Measurements from ENCODE around the gene CIDEA. TPM values are rescaled to one million over a fixed set of nuclear protein-coding genes. Genes with fewer than 3 reads are reported as not detected.

The CIDEA gene
- total RNA-seq, 2 donors from 2014 or later, result not detected

GRCh38 chr18:12281861-12282260 is 27.7 kb downstream of the CIDEA start:
- no peak for DNase-seq
- peaks cover 29% of the 10 kb centered on the region for H3K4me1 Mint-ChIP-seq
- Histone ChIP-seq H3K27me3 (ENCODE audit: control insufficient read depth, insufficient read depth, low read length, poor library complexity, severe bottlenecking) (peaks cover 10% of the 10 kb centered on the region), H3K4me3 (ENCODE audit: low read length) (no peak overlapping the region), H3K9me3 (ENCODE audit: control insufficient read depth, low read length) (no peaks in the 10 kb centered on the region), H3K27ac (ENCODE audit: low read depth, low read length) (peak overlapping the region; percentile 22), H3K36me3 (ENCODE audit: control insufficient read depth, insufficient read depth, low read length) (no peaks in the 10 kb centered on the region), H3K4me1 (ENCODE audit: control insufficient read depth, insufficient read depth, low read length) (peaks cover 15% of the 10 kb centered on the region), H3K9ac (ENCODE audit: extremely low read depth, low read length, poor library complexity, severe bottlenecking) (no peak overlapping the region)
- H3K9me3 Mint-ChIP-seq, result no peaks in the 10 kb centered on the region
- H3K4me3 Mint-ChIP-seq, result no peak overlapping the region
- peaks cover 29% of the 10 kb centered on the region for H3K27me3 Mint-ChIP-seq (ENCODE audit: insufficient read depth)
- H3K36me3 Mint-ChIP-seq (ENCODE audit: low read depth), result no peaks in the 10 kb centered on the region
- H3K27ac Mint-ChIP-seq, result no peak overlapping the region
- TF ChIP-seq, protein P1, sequence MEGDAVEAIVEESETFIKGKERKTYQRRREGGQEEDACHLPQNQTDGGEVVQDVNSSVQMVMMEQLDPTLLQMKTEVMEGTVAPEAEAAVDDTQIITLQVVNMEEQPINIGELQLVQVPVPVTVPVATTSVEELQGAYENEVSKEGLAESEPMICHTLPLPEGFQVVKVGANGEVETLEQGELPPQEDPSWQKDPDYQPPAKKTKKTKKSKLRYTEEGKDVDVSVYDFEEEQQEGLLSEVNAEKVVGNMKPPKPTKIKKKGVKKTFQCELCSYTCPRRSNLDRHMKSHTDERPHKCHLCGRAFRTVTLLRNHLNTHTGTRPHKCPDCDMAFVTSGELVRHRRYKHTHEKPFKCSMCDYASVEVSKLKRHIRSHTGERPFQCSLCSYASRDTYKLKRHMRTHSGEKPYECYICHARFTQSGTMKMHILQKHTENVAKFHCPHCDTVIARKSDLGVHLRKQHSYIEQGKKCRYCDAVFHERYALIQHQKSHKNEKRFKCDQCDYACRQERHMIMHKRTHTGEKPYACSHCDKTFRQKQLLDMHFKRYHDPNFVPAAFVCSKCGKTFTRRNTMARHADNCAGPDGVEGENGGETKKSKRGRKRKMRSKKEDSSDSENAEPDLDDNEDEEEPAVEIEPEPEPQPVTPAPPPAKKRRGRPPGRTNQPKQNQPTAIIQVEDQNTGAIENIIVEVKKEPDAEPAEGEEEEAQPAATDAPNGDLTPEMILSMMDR (conservative IDR thresholded peaks at IDR 0.05), result no peak
- 70% methylated on average over 1 of the region's 1 CpG; no CpG with 5 or more reads in 1 of the 2 experiments for WGBS, 2 experiments (ENCODE audit: insufficient coverage in 1 of 2, insufficient read length in 1 of 2)

GRCh38 chr18:12282442-12283039 is 28.4 kb downstream of the CIDEA start:
- H3K4me3 ChIP-seq (ENCODE audit: low read length), result no peak overlapping the region

DNA sequence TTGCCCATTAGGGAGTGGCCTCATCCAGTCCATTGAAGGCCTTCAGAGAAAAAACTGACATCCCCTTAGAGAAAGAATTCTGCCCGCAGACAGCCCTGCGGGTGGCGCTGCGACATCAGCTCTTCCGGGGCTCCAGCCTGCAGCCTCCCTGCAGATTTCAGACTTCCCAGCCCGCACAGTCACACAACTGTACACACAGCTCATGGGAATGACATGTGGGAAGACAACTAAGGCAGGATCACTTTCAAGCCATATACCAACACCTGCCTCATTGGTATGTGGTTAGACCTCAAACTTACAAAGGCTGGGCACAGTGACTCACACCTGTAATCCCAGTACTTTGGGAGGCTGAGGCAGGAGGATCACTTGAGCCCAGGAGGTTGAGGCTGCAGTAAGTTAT is 29.1 kb downstream of the CIDEA start:
- Histone ChIP-seq H3K4me1 (ENCODE audit: control insufficient read depth, insufficient read depth, low read length) (peaks cover 14% of the 10 kb centered on the region), H3K9me3 (ENCODE audit: control insufficient read depth, low read length) (no peaks in the 10 kb centered on the region), H3K36me3 (ENCODE audit: control insufficient read depth, insufficient read depth, low read length) (no peaks in the 10 kb centered on the region), H3K27me3 (ENCODE audit: control insufficient read depth, insufficient read depth, low read length, poor library complexity, severe bottlenecking) (peaks cover 24% of the 10 kb centered on the region), H3K4me3 (ENCODE audit: low read length) (no peak overlapping the region), H3K27ac (ENCODE audit: low read depth, low read length) (no peak overlapping the region), H3K9ac (ENCODE audit: extremely low read depth, low read length, poor library complexity, severe bottlenecking) (no peak overlapping the region)
- Mint-ChIP-seq H3K27me3 (ENCODE audit: insufficient read depth) (peaks cover 42% of the 10 kb centered on the region), H3K27ac (no peak overlapping the region), H3K4me3 (no peak overlapping the region), H3K36me3 (ENCODE audit: low read depth) (no peaks in the 10 kb centered on the region), H3K9me3 (no peaks in the 10 kb centered on the region), H3K4me1 (peaks cover 33% of the 10 kb centered on the region)
- TF ChIP-seq, protein P1 (conservative IDR thresholded peaks at IDR 0.05), result peak; percentile 74
- 77% methylated on average over 6 of the region's 6 CpGs; no CpG with 5 or more reads in 1 of the 2 experiments for WGBS, 2 experiments (ENCODE audit: insufficient coverage in 1 of 2, insufficient read length in 1 of 2)
- peak; percentile 66 for DNase-seq

More at GRCh38 chr18:12282442-12283039, 28.4 kb downstream of the CIDEA start:
- Mint-ChIP-seq H3K27ac (no peak overlapping the region), H3K9me3 (no peaks in the 10 kb centered on the region), H3K4me1 (peaks cover 29% of the 10 kb centered on the region), H3K36me3 (ENCODE audit: low read depth) (no peaks in the 10 kb centered on the region), H3K4me3 (no peak overlapping the region), H3K27me3 (ENCODE audit: insufficient read depth) (peaks cover 36% of the 10 kb centered on the region)
- 78 to 88% methylated on average over 7 to 9 of the region's 9 CpGs for WGBS, 2 experiments (ENCODE audit: insufficient coverage in 1 of 2, insufficient read length in 1 of 2)
- Histone ChIP-seq H3K27ac (ENCODE audit: low read depth, low read length) (no peak overlapping the region), H3K27me3 (ENCODE audit: control insufficient read depth, insufficient read depth, low read length, poor library complexity, severe bottlenecking) (peaks cover 17% of the 10 kb centered on the region), H3K9me3 (ENCODE audit: control insufficient read depth, low read length) (no peaks in the 10 kb centered on the region), H3K9ac (ENCODE audit: extremely low read depth, low read length, poor library complexity, severe bottlenecking) (no peak overlapping the region), H3K4me1 (ENCODE audit: control insufficient read depth, insufficient read depth, low read length) (peaks cover 15% of the 10 kb centered on the region), H3K36me3 (ENCODE audit: control insufficient read depth, insufficient read depth, low read length) (no peaks in the 10 kb centered on the region)
- DNase-seq, result no peak
- TF ChIP-seq, protein P1 (conservative IDR thresholded peaks at IDR 0.05), result no peak

Data from endodermal cell (in vitro differentiated cells).